HG03354 (cell line): Measurements from ENCODE around the gene PAXX.

ENCODE experiments used
- ATAC-seq: cut with Tn5 transposase; IDR thresholded peaks from one replicate; pipeline ENCODE4 v1.9.1; 2021; ENCODE audit warnings: mild to moderate bottlenecking; ENCODE audit not compliant: unreplicated experiment, poor library complexity, severe bottlenecking

Gene PAXX

GRCh38 chr9:136964171-136964689, 28.0 kb upstream of the PAXX start:
- no peak for ATAC-seq

- no peak for ATAC-seq
Observed at GRCh38 chr9:136964833-136965422, 27.3 kb upstream of the PAXX start.

GRCh38 chr9:136965771-136966484, 26.3 kb upstream of the PAXX start:
- ATAC-seq, result no peak

- ATAC-seq, result no peak
Observed at GRCh38 chr9:136968333-136969127, 23.7 kb upstream of the PAXX start.

GRCh38 chr9:136969150-136969549, 23.1 kb upstream of the PAXX start:
- ATAC-seq, result no peak

- no peak for ATAC-seq
Observed at GRCh38 chr9:136969774-136970173, 22.4 kb upstream of the PAXX start.

GRCh38 chr9:136970361-136970760, 21.9 kb upstream of the PAXX start:
- no peak for ATAC-seq

- no peak for ATAC-seq
Observed at GRCh38 chr9:136971746-136972145, 20.5 kb upstream of the PAXX start.

GRCh38 chr9:136972335-136972734, 19.9 kb upstream of the PAXX start:
- ATAC-seq, result no peak

- ATAC-seq, result no peak
Observed at GRCh38 chr9:136972743-136973142, 19.5 kb upstream of the PAXX start.

GRCh38 chr9:136973618-136974617, 18.3 kb upstream of the PAXX start:
- ATAC-seq, result no peak

DNA sequence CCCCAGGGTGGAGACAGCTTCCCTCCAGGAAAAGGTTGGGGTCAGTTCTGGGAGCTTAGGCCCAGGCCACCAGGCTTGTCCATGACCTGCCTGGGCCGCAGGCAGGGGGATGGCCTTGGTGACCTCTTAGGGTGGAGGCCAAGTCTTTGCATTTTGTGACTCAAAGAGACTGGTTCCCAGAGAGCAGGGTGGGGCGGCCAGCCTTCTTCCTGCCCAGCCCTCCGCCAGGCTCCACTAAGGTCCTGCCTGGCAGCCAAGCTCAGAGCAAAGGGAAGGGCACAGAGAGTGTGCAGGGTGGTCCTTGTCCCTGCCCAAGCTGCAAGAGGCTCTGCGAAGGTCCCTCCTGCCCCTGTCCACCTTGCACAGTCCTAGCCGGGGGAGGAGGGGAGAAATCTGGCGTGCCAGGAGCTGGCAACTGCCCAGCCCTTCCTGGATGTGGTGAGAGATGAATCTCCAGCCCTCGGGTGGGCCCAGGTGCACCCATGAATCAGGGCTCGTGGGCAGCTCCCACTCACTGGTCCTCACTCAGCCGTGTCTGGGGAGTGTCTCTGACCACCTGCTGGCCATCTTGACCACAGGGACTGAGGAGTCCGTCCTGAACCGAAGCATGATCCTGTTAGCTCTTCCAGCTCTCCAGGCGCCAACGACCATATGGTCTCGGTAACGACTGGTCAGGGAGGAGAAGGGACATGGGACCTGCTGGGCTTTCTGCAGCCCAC, 17.2 kb upstream of the PAXX start:
- no peak for ATAC-seq

GRCh38 chr9:136975644-136976043, 16.6 kb upstream of the PAXX start:
- ATAC-seq, result no peak

- no peak for ATAC-seq
Observed at GRCh38 chr9:136977223-136977622, 15.0 kb upstream of the PAXX start, which contains the start of gene PTGDS. Gene PTGDS, plus strand, starts transcription at chr9:136977504. Its CDS starts 75 bp downstream, at chr9:136977579.

DNA sequence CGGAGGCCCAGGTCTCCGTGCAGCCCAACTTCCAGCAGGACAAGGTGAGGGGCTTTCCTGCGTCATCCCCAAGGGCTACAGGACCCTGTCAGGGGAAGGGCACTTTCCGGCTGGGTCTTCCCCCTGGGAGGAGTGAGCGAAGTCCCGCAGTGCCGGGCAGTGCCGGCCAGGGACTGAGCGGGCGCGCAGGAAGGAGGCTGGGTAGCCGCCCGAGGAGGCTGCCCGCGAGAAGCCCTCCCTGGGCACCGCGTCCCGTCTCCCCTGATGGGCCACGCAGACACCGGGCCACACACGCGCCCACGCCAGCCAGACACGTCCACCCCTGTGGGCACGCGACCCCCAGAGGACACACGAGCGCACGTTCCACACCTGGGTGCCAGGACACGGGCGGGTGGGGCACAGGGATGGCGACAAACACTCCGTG, 14.6 kb upstream of the PAXX start:
- ATAC-seq, result no peak

- no peak for ATAC-seq
Observed at GRCh38 chr9:136978073-136978864, 14.0 kb upstream of the PAXX start.

- no peak for ATAC-seq
Observed at GRCh38 chr9:136978865-136979544, 13.2 kb upstream of the PAXX start.
